Memory B cell (primary cell): ENCODE results near the gene PXDC1.

Source experiments
- ATAC-seq: fragments of 150-1000 bp; cut with Tn5 transposase; 2 replicates; pipeline ENCODE4 v1.10.0; 2021; ENCODE audit warnings: low read depth, mild to moderate bottlenecking, moderate library complexity
- DNase-seq, 2 donors: peaks; one replicate each; pipeline ENCODE4 v3.0.0; 2022; ENCODE audit warnings: low spot score in 2 of 2
- H3K27ac Mint-ChIP-seq: one replicate; pipeline ENCODE4 v1.8.0; 2022; ENCODE audit warnings: mild to moderate bottlenecking, moderate library complexity, mixed read lengths
- H3K27me3 Mint-ChIP-seq: one replicate; pipeline ENCODE4 v1.8.0; 2022; ENCODE audit warnings: mixed read lengths
- H3K36me3 Mint-ChIP-seq: one replicate; pipeline ENCODE4 v1.8.0; 2022; ENCODE audit warnings: mild to moderate bottlenecking, mixed read lengths
- H3K4me1 Mint-ChIP-seq: one replicate; pipeline ENCODE4 v1.8.0; 2022; ENCODE audit warnings: mixed read lengths
- H3K4me3 Mint-ChIP-seq: one replicate; pipeline ENCODE4 v1.8.0; 2022; ENCODE audit warnings: mild to moderate bottlenecking, moderate library complexity, mixed read lengths
- H3K9me3 Mint-ChIP-seq: one replicate; pipeline ENCODE4 v1.8.0; 2022; ENCODE audit warnings: mixed read lengths

The PXDC1 gene, protein sequence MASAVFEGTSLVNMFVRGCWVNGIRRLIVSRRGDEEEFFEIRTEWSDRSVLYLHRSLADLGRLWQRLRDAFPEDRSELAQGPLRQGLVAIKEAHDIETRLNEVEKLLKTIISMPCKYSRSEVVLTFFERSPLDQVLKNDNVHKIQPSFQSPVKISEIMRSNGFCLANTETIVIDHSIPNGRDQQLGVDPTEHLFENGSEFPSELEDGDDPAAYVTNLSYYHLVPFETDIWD

DNA sequence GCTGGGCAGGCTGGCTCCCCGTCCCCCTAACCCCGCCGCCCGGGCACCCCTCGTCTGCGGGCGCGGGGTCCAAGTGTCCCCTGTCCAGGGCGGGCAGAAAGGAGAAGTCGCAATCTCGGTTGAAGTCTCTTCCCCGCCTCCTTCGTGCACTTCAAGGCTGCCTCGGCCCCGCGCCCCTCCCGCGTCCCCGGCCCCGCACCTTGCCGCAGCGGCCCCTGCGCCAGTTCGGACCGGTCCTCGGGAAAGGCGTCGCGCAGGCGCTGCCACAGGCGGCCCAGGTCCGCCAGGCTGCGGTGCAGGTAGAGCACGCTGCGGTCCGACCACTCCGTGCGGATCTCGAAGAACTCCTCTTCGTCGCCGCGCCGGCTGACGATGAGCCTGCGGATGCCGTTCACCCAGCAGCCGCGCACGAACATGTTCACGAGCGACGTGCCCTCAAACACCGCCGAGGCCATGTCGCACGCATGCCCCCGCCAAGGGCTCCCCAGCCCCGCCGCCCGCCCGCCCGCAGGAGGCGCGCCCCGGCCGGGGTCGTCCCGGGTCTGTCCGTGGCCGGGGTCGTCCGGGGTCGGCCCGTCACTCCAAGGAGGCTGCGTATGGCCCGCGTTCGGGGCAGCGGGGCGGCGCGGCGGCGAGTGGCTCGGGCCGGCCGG lies at the start of gene PXDC1:
TSS of gene PXDC1 (minus strand) at position 637 of the 653 bp plus-strand sequence. CDS start at position 455, 182 bp downstream.
- Mint-ChIP-seq H3K9me3 (no peaks in the 10 kb centered on the region), H3K36me3 (no peaks in the 10 kb centered on the region), H3K27me3 (no peaks in the 10 kb centered on the region), H3K4me3 (peak within 1 kb of the TSS; percentile 88), H3K27ac (peak within 1 kb of the TSS; percentile 89), H3K4me1 (peaks cover 41% of the 10 kb centered on the region)
- peak; percentile 9 for ATAC-seq
- DNase-seq, result peak in 1 of 2 donors; percentile 53

DNA sequence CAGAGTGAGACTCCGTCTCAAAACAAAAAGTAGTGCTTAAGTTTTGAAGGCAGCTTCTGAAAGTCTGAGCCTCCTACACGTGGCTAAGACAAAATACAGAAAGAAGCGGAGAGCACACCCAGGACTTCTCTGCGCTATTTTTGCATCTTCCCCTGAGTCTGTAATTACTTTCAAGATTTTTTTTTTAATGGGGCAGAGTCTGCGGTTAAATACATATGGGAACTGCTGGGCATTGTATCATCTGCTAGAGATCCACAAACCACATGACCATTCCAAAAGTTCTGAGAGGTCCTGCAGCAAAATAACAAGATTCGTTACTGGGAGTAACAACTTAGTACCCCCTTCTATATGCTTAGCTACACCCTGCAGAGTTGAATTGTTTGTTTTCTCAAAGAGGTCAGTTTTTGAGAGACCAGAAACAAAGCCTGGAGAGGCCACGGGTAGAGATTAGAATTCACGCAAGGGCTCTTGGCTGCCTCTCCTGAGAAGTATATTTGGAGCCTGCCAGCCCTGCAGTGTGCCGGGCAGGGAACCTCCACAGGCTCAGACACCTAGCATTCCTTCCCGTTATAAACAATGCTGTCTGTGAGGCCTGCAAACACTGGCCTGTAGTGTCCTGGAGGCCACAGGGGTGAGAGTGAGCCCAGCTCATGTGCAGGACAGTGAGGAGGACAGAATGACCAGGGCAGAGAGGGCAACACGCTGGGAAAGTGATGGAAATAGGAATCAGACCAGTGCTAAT lies 49.5 kb upstream of the PXDC1 start:
- Mint-ChIP-seq H3K4me1 (peaks cover 28% of the 10 kb centered on the region), H3K27ac (peak overlapping the region; percentile 62), H3K9me3 (no peaks in the 10 kb centered on the region), H3K36me3 (peaks cover 1% of the 10 kb centered on the region), H3K4me3 (no peak overlapping the region), H3K27me3 (no peaks in the 10 kb centered on the region)
- ATAC-seq, result no peak
- DNase-seq, result no peak

DNA sequence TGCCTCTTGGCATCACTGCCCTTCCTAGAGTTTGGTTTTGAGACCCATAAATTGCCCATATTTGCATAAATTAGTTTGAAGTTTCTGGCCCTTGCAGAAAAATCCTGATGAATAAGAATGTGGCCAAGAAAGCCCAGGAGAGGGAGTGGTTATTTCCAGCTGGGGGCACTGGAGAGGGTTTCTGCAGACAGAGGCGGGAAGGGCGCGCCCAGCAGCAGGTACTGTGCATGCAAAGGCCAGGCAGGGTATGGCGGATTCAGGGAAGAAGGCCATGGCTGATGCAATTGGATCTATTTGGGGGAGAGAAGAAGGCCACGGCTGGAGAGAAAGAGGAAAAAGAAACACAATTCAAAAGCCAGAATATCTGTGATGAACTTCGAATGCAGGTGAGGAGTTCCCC lies 48.2 kb upstream of the PXDC1 start:
- no peak for ATAC-seq
- DNase-seq, result no peak
- Mint-ChIP-seq H3K27me3 (no peaks in the 10 kb centered on the region), H3K4me3 (no peak overlapping the region), H3K27ac (no peak overlapping the region), H3K4me1 (peaks cover 28% of the 10 kb centered on the region), H3K9me3 (no peaks in the 10 kb centered on the region), H3K36me3 (peaks cover 1% of the 10 kb centered on the region)

DNA sequence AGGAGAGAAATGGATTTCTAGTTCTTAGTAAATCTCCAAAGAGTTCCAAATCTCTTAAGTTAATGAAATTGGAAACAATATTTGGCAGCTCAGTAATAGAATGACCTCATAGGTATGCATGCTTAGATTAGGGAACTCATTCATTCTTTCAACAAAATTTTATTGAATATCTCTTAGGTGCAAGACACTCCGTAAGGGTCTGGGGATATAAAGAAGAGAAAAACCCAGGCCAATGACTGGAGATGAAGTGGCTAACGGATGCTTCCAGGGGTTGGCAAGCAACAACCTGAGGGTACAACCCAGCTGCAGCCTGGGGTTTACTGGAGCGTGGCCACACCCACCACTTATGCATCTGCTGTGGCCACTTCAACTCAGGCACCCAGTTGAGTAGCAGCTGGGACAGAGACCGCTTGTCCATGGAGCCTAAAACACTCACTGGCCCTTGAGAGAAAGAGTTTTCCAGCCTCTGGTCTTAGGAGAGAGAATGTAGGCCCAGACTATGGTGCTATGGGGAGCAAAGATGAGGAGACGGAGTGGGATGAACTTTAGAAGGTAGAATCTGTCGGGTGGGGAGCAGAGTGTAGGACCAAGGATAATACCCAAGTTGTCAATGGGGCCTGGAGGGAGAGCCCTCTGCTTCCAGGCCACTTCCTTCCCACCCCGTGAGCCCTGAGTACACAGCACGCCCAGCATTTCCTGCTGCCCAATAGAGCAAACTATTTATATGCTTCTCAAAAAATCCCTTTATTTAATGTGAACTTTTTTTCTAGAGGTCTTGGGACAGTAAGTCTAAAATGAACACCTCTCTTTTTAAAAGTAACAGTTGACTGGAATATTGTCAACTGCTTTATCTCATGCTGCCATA lies 46.8 kb upstream of the PXDC1 start:
- Mint-ChIP-seq H3K36me3 (peaks cover 1% of the 10 kb centered on the region), H3K4me3 (no peak overlapping the region), H3K27me3 (no peaks in the 10 kb centered on the region), H3K4me1 (peaks cover 37% of the 10 kb centered on the region), H3K9me3 (no peaks in the 10 kb centered on the region), H3K27ac (no peak overlapping the region)
- no peak for DNase-seq
- ATAC-seq, result no peak

DNA sequence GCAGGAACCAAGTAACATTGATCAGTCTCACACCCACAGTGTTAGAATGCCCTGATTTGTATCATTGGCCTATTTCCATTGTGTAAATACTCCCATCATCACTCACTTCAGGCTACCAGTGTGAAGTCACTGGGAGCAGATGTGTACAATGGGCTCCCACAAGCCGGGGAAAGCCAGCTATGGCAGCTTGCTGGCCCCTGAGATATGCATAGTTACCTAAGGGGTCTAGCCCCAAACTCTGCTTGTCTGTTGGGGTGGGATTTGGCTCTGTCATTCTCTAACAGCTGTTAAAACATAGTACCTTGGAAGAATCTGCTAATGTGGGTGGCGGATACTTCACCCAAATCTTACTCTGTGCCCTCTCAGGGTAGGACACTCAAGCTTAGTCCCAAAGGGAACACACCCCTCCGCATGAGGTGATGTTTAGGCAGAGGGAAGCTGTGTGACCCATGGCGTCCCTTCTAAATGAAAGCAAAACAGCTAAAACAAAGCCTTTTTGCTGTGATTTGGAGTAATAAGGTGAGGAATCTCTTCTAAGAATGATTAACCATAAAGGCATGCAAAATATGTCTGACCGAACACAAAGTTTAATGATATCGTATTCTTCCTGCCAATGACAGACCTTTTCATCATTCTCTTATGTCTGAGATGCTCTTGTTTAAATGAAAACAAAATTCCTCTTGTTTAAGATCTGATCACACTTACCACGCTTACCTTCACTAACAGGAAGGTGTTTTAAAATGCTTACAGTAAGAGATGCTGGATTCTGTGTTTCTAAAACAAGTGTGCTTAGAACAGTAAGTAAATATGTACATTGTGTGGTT lies 45.9 kb upstream of the PXDC1 start:
- H3K4me3 Mint-ChIP-seq, result no peak overlapping the region
- no peak for ATAC-seq
- H3K4me1 Mint-ChIP-seq, result peaks cover 37% of the 10 kb centered on the region
- no peak overlapping the region for H3K27ac Mint-ChIP-seq
- no peaks in the 10 kb centered on the region for H3K9me3 Mint-ChIP-seq
- DNase-seq, result no peak
- no peaks in the 10 kb centered on the region for H3K27me3 Mint-ChIP-seq
- H3K36me3 Mint-ChIP-seq, result peaks cover 1% of the 10 kb centered on the region

DNA sequence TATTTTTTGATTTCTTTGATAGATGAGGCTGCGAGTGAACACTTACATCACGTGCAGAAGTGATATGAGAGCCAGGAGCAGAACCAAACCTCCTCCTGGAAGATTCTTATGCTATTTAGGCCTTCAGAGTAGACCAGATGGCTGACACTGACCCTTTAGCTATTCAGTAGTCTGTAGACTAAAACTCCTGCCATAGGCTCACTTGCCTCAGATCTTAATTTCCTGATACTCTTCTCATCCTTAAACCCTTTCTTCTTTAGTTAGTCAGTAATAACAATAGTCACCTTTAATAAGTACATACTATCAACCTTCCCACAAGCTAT lies 45.2 kb upstream of the PXDC1 start:
- Mint-ChIP-seq H3K27me3 (no peaks in the 10 kb centered on the region), H3K4me3 (no peak overlapping the region), H3K9me3 (no peaks in the 10 kb centered on the region), H3K27ac (no peak overlapping the region), H3K36me3 (peaks cover 1% of the 10 kb centered on the region), H3K4me1 (peaks cover 40% of the 10 kb centered on the region)
- ATAC-seq, result no peak
- DNase-seq, result no peak

DNA sequence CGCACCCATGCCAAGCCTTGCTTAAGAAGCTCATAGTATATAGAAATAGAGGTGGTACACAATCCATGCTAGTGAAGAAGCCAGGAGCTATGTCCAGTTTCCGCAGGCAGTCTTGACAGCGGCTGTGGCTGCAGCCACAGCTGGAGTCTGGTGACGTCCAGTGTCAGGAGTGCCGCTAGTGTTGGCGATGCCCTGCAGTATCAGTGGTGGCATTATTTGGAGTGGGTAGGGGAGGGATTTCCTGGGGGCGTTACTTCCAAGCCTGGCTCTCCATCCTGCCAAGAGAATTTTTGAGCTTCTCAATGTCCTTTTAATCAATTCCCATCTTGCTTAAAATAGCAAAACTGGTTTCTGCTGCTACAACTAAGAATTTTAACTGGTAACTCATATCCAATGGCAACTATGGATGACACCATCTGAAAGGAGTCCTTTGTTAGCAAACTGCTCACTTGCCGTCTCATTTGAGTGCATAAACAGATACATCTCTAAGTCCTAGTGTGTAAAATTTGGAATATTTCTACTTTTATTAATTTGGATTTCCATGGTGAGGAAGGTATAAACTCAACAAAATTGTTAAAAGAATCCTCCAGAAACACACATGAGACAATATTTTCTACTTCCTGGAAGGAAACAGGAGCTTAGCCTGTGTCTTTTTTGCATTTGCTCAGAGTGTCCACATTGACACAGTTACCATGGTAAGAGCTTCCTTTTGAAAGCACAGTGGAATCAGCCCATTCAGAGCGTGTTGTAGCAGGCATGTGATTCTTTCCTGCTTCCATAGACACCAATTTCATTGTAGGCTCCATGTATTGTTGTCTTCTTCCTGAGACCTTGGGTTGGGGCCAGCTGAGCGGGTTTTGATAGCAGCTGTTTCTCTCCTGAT lies 44.6 kb upstream of the PXDC1 start:
- ATAC-seq (no peak), DNase-seq (no peak)
- Mint-ChIP-seq H3K4me3 (no peak overlapping the region), H3K4me1 (peaks cover 41% of the 10 kb centered on the region), H3K27ac (no peak overlapping the region), H3K36me3 (peaks cover 1% of the 10 kb centered on the region), H3K27me3 (no peaks in the 10 kb centered on the region), H3K9me3 (no peaks in the 10 kb centered on the region)

DNA sequence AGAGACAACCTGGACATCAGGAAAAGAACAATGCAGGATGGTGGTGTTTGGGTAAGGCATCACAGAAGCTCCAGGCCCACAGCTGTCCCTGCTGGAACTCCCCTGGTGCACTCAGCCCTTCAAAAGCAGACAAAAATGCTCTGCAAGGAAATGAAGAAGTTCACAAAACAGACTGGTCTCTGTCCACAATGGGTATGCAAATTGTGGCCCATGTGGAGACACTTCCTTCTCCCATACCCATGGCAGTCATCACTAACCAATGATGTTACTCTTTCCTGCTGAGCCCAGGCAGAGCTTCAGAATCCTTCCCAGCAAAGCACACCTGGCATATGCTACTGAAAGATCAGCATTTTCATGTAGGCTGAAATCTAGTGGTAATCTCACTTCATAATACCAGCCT lies 42.6 kb upstream of the PXDC1 start:
- H3K4me1 Mint-ChIP-seq, result peaks cover 36% of the 10 kb centered on the region

DNA sequence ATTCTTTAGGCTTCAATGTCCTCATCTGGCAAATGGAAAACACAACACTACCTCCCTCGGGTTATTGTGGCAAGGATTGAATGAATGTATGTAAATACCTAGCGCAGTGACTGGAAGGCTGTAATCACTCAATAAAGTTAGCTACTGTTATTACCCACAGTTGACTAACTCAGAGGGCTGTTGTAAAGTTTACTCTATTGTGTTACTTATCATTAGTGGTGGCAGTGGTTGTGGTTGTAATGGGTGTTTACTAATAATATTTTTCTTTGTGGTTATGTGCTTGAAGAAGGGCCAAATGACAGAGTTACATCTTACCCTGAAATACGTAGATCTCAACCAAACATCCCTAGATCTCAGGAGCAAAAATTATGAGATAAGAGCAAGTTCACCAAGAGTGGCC lies 42.0 kb upstream of the PXDC1 start:
- Mint-ChIP-seq H3K27me3 (no peaks in the 10 kb centered on the region), H3K4me3 (no peak overlapping the region), H3K36me3 (no peaks in the 10 kb centered on the region), H3K9me3 (no peaks in the 10 kb centered on the region), H3K4me1 (peaks cover 35% of the 10 kb centered on the region), H3K27ac (peak overlapping the region; percentile 60)
- DNase-seq, result no peak
- ATAC-seq, result no peak

More for the DNA sequence above, 42.6 kb upstream of the PXDC1 start:
- Mint-ChIP-seq H3K27ac (peak overlapping the region; percentile 60), H3K4me3 (peak overlapping the region; percentile 22), H3K9me3 (no peaks in the 10 kb centered on the region), H3K36me3 (no peaks in the 10 kb centered on the region), H3K27me3 (no peaks in the 10 kb centered on the region)
- DNase-seq (peak in 1 of 2 donors; percentile 23), ATAC-seq (peak; percentile 86)

DNA sequence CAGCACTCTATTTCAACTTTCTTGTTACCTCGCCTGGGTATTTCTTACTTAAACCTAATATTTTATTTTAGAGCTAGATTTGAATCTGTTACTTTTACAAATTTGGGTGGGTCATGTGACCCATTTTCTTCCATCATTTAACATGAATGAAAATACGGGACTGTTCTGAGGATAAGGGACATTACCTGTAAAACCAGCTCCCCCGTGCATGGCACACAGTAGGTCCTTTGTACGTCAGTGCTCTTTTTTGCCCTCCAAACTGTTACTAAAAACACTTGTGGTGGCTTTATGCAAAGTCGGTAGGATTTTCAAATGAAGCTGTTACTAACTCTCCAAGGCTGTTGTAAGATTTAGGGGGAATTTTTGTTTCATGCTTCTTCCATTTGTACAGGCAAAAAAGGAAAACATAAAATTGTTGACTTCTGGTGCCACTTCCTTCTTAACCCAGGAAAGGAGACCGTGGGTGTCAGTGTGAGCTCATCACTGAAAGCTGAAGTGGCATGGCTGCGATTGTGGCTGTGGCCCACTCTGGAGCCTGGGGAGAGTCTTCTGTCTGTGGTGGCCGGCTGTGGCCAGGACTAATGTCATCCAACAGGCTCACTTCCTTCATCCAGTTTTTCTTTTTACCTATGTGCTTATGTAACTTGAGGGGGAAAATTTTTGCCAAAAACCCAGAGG lies 40.2 kb upstream of the PXDC1 start:
- Mint-ChIP-seq H3K4me1 (peaks cover 26% of the 10 kb centered on the region), H3K27ac (peak overlapping the region; percentile 63), H3K9me3 (no peaks in the 10 kb centered on the region), H3K27me3 (no peaks in the 10 kb centered on the region), H3K4me3 (no peak overlapping the region), H3K36me3 (no peaks in the 10 kb centered on the region)
- DNase-seq (no peak), ATAC-seq (peak; percentile 37)

DNA sequence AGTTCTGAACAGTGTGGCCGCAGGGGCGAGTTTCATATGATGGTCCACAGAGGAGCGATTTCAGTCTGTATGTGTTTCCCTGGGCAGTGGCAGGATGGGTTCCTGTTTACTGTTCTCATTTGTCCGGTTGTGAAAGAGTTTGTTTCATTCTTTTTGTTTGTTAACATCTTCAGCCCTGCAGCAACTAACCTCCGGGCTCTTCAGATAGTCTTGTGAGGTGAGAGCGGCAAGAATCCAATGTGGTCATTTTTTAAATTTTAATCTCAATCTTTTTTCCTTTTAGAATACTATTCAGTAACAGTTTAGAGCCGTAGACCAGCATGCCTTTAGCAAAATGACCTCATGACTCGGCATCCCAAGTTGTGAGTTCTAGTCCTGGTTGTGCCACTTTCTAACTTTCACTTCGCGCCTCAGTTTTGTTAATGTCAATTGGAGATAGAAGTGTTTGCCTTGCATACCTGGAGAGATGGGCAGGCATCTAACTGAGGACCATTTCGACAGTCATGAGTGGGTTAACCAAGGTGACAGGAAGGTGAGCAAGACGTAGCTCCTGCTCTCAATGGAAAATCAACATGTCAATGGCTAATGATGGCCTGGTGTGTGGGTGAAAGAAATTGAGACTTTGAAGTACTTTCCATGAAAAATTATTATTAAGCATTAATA lies 38.5 kb upstream of the PXDC1 start:
- H3K4me3 Mint-ChIP-seq, result no peak overlapping the region
- H3K36me3 Mint-ChIP-seq, result no peaks in the 10 kb centered on the region
- H3K27ac Mint-ChIP-seq, result peak overlapping the region; percentile 55
- H3K4me1 Mint-ChIP-seq, result peaks cover 26% of the 10 kb centered on the region
- H3K9me3 Mint-ChIP-seq, result no peaks in the 10 kb centered on the region
- DNase-seq (no peak), ATAC-seq (no peak)
- no peaks in the 10 kb centered on the region for H3K27me3 Mint-ChIP-seq
